Activated CD8-positive, alpha-beta memory T cell treated with anti-CD3 and anti-CD28 coated beads, Interleukin-2, amount 10 ng/mL, durations not matched to agents 7 days and 5 days (primary cell): ENCODE results near the gene SMIM32. TPM values are rescaled to one million over a fixed set of nuclear protein-coding genes. Genes with fewer than 3 reads are reported as not detected.

Source experiments
- ATAC-seq: fragments of 150-1000 bp; cut with Tn5 transposase; one replicate; pipeline ENCODE4 v1.10.0; 2021; ENCODE audit warnings: moderate library complexity
- CTCF ChIA-PET: fragments of 350-600 bp; sonication (Branson Sonifier 250); formaldehyde crosslinking; loops from one replicate; lab custom pipeline; 2021; ENCODE audit warnings: antibody characterized with exemption; lab: Charles Lee
- DNase-seq: peaks from one replicate; pipeline ENCODE4 v3.0.0-alpha.2; 2020
- H3K27ac Mint-ChIP-seq: one replicate; pipeline ENCODE4 v1.8.0; 2021; ENCODE audit warnings: mild to moderate bottlenecking, mixed read lengths
- H3K27me3 Mint-ChIP-seq: one replicate; pipeline ENCODE4 v1.8.0; 2021; ENCODE audit warnings: mixed read lengths
- H3K36me3 Mint-ChIP-seq: one replicate; pipeline ENCODE4 v1.8.0; 2021; ENCODE audit warnings: mild to moderate bottlenecking, mixed read lengths
- H3K4me1 Mint-ChIP-seq: one replicate; pipeline ENCODE4 v1.8.0; 2021; ENCODE audit warnings: mixed read lengths
- H3K4me3 Mint-ChIP-seq: one replicate; pipeline ENCODE4 v1.8.0; 2021; ENCODE audit warnings: mild to moderate bottlenecking, moderate library complexity, mixed read lengths
- H3K9me3 Mint-ChIP-seq: one replicate; pipeline ENCODE4 v1.8.0; 2022; ENCODE audit warnings: low read depth, mixed read lengths
- total RNA-seq, 2 experiments: library from RNA; stranded (reverse); gene quantifications; one replicate each; pipeline ENCODE4 v1.2.3, GENCODE V29; 2021

The SMIM32 gene
- total RNA-seq, 2 experiments from 2014 or later, result not detected

GRCh38 chr5:136202469-136203205 is 9.7 kb upstream of the SMIM32 start:
- no peaks in the 10 kb centered on the region for H3K36me3 Mint-ChIP-seq
- ATAC-seq (no peak), DNase-seq (no peak)
- no peak overlapping the region for H3K27ac Mint-ChIP-seq
- no peak overlapping the region for H3K4me3 Mint-ChIP-seq
- peaks cover 35% of the 10 kb centered on the region for H3K27me3 Mint-ChIP-seq
- no peaks in the 10 kb centered on the region for H3K4me1 Mint-ChIP-seq
- H3K9me3 Mint-ChIP-seq, result no peaks in the 10 kb centered on the region
- CTCF ChIA-PET, result no interaction called here

- no peak overlapping the region for H3K27ac Mint-ChIP-seq
- H3K4me1 Mint-ChIP-seq, result no peaks in the 10 kb centered on the region
- H3K36me3 Mint-ChIP-seq, result no peaks in the 10 kb centered on the region
- no peak overlapping the region for H3K4me3 Mint-ChIP-seq
- ATAC-seq, result no peak
- no peak for DNase-seq
- peaks cover 35% of the 10 kb centered on the region for H3K27me3 Mint-ChIP-seq
- H3K9me3 Mint-ChIP-seq, result no peaks in the 10 kb centered on the region
- CTCF ChIA-PET, result interaction anchor here (0.9 kb wide), 1 partner anchor 10 kb away, joined by 4 read pairs; no protein-coding TSS in a partner anchor
Measured at GRCh38 chr5:136201870-136202269, 8.9 kb upstream of the SMIM32 start.

- CTCF ChIA-PET, result no interaction called here
Measured at GRCh38 chr5:136200761-136201160, 7.8 kb upstream of the SMIM32 start.

GRCh38 chr5:136200130-136200529 is 7.2 kb upstream of the SMIM32 start:
- ATAC-seq, result no peak
- Mint-ChIP-seq H3K9me3 (no peaks in the 10 kb centered on the region), H3K4me1 (no peaks in the 10 kb centered on the region), H3K27me3 (peaks cover 44% of the 10 kb centered on the region), H3K27ac (no peak overlapping the region), H3K4me3 (no peak overlapping the region), H3K36me3 (no peaks in the 10 kb centered on the region)
- CTCF ChIA-PET, result interaction anchor here (1.1 kb wide), 1 partner anchor 12 kb away, joined by 4 read pairs; no protein-coding TSS in a partner anchor
- DNase-seq, result peak; percentile 8

More at GRCh38 chr5:136200761-136201160, 7.8 kb upstream of the SMIM32 start:
- no peaks in the 10 kb centered on the region for H3K36me3 Mint-ChIP-seq
- H3K4me1 Mint-ChIP-seq, result no peaks in the 10 kb centered on the region
- H3K4me3 Mint-ChIP-seq, result no peak overlapping the region
- H3K27ac Mint-ChIP-seq, result no peak overlapping the region
- no peaks in the 10 kb centered on the region for H3K9me3 Mint-ChIP-seq
- no peak for ATAC-seq
- H3K27me3 Mint-ChIP-seq, result peaks cover 40% of the 10 kb centered on the region
- peak; percentile 38 for DNase-seq

- Mint-ChIP-seq H3K4me1 (no peaks in the 10 kb centered on the region), H3K4me3 (no peak overlapping the region), H3K9me3 (no peaks in the 10 kb centered on the region), H3K27ac (no peak overlapping the region), H3K27me3 (peaks cover 50% of the 10 kb centered on the region), H3K36me3 (no peaks in the 10 kb centered on the region)
- DNase-seq, result peak; percentile 19
- ATAC-seq, result no peak
- CTCF ChIA-PET, result interaction anchor here (1.1 kb wide), 1 partner anchor 13 kb away, joined by 4 read pairs; no protein-coding TSS in a partner anchor
Measured at GRCh38 chr5:136199408-136199807, 6.4 kb upstream of the SMIM32 start.

- CTCF ChIA-PET, result no interaction called here
- peaks cover 52% of the 10 kb centered on the region for H3K27me3 Mint-ChIP-seq
- DNase-seq, result peak; percentile 12
- no peak overlapping the region for H3K4me3 Mint-ChIP-seq
- no peaks in the 10 kb centered on the region for H3K9me3 Mint-ChIP-seq
- no peaks in the 10 kb centered on the region for H3K4me1 Mint-ChIP-seq
- no peak for ATAC-seq
- H3K36me3 Mint-ChIP-seq, result no peaks in the 10 kb centered on the region
- H3K27ac Mint-ChIP-seq, result no peak overlapping the region
Measured at GRCh38 chr5:136198453-136198852, 5.5 kb upstream of the SMIM32 start.

GRCh38 chr5:136197462-136198142 is 4.6 kb upstream of the SMIM32 start:
- Mint-ChIP-seq H3K36me3 (no peaks in the 10 kb centered on the region), H3K4me1 (no peaks in the 10 kb centered on the region), H3K27me3 (peaks cover 52% of the 10 kb centered on the region), H3K9me3 (no peaks in the 10 kb centered on the region), H3K4me3 (no peak overlapping the region), H3K27ac (no peak overlapping the region)
- no peak for ATAC-seq
- CTCF ChIA-PET, result no interaction called here
- DNase-seq, result peak; percentile 27

GRCh38 chr5:136195971-136196820 is 3.2 kb upstream of the SMIM32 start:
- H3K27ac Mint-ChIP-seq, result no peak overlapping the region
- no peak overlapping the region for H3K4me3 Mint-ChIP-seq
- no peak for ATAC-seq
- CTCF ChIA-PET, result interaction anchor here (1.3 kb wide), 1 partner anchor 16 kb away, joined by 3 read pairs; no protein-coding TSS in a partner anchor
- H3K36me3 Mint-ChIP-seq, result no peaks in the 10 kb centered on the region
- no peaks in the 10 kb centered on the region for H3K4me1 Mint-ChIP-seq
- H3K9me3 Mint-ChIP-seq, result no peaks in the 10 kb centered on the region
- DNase-seq, result no peak
- peaks cover 53% of the 10 kb centered on the region for H3K27me3 Mint-ChIP-seq

GRCh38 chr5:136194576-136194975 is 1.6 kb upstream of the SMIM32 start:
- no peaks in the 10 kb centered on the region for H3K9me3 Mint-ChIP-seq
- no peak overlapping the region for H3K27ac Mint-ChIP-seq
- no peaks in the 10 kb centered on the region for H3K36me3 Mint-ChIP-seq
- no peak overlapping the region for H3K4me3 Mint-ChIP-seq
- DNase-seq (no peak), ATAC-seq (no peak)
- no peaks in the 10 kb centered on the region for H3K4me1 Mint-ChIP-seq
- H3K27me3 Mint-ChIP-seq, result peaks cover 55% of the 10 kb centered on the region
- CTCF ChIA-PET, result no interaction called here

GRCh38 chr5:136193322-136193935 is 467 bp upstream of the SMIM32 start:
- Mint-ChIP-seq H3K27ac (no peak overlapping the region), H3K36me3 (no peaks in the 10 kb centered on the region), H3K9me3 (no peaks in the 10 kb centered on the region), H3K4me3 (no peak overlapping the region), H3K4me1 (no peaks in the 10 kb centered on the region), H3K27me3 (peaks cover 55% of the 10 kb centered on the region)
- DNase-seq (no peak), ATAC-seq (no peak)
- CTCF ChIA-PET, result no interaction called here

- Mint-ChIP-seq H3K9me3 (no peaks in the 10 kb centered on the region), H3K36me3 (peaks cover 3% of the 10 kb centered on the region), H3K27me3 (peaks cover 55% of the 10 kb centered on the region), H3K4me1 (no peaks in the 10 kb centered on the region), H3K4me3 (no peak overlapping the region), H3K27ac (no peak overlapping the region)
- ATAC-seq (no peak), DNase-seq (no peak)
- CTCF ChIA-PET, result no interaction called here
Measured at GRCh38 chr5:136192015-136192525, 892 bp downstream of the SMIM32 start.

- no peak overlapping the region for H3K4me3 Mint-ChIP-seq
- H3K27ac Mint-ChIP-seq, result no peak overlapping the region
- no peaks in the 10 kb centered on the region for H3K9me3 Mint-ChIP-seq
- H3K4me1 Mint-ChIP-seq, result no peaks in the 10 kb centered on the region
- CTCF ChIA-PET, result no interaction called here
- no peak for DNase-seq
- H3K36me3 Mint-ChIP-seq, result peaks cover 3% of the 10 kb centered on the region
- no peak for ATAC-seq
- peaks cover 55% of the 10 kb centered on the region for H3K27me3 Mint-ChIP-seq
Measured at GRCh38 chr5:136191304-136192014, 1.5 kb downstream of the SMIM32 start.
